ENCODE measurements around the gene NOS3. TPM values are rescaled to one million over a fixed set of nuclear protein-coding genes. Genes with fewer than 3 reads are reported as not detected.

Gene NOS3
- total and polyA plus RNA-seq, 2 of the 13 experiments (the other 11 are each of a cell fraction or from before 2014, with no cell fraction given) = 3.7 to 7.5 TPM

DNA sequence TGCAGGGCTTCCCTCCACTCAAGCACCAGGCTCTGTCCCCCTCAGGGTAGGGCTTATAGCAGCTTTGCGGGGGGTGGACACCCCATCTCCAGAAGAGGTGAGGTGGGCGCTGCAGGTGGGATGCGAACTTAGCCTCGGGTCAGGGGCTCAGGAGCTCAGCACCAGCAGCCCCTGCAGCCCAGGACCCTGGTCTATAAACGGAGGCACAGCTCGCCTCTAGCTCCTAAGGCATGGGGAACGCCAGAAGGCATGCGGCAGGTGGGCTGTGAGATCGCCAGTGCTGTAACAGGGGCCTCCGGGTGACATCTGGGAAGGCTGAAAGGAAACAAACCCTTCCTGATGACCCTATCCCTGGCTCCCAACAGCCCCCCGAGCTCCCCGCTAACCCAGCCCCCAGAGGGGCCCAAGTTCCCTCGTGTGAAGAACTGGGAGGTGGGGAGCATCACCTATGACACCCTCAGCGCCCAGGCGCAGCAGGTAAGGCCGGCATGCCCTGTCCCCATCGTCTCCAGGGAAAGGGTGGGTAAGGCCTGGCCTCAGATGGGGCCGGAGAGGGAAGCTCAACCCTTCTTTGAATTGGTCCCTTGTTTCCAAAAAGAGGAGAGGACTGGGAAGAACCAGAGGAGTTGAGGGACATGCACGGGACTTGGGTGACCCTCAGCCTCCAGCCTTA lies 4.2 kb downstream of the NOS3 start:
- WGBS (ENCODE audit: low lambda C conversion rate) = 38% methylated on average over 6 of the region's 19 CpGs

More for the DNA sequence above, 4.2 kb downstream of the NOS3 start:
- POLR2A ChIA-PET = interaction anchor here (2.0 kb wide), 1 partner anchor 10 kb away, joined by 4 read pairs; no protein-coding TSS in a partner anchor
- FAIRE-seq (no peak), DNase-seq (ENCODE audit: low spot score) (no peak), ATAC-seq (no peak; the same call in 2 of the 3 replicates)
- CTCF ChIA-PET (ENCODE audit: low intra/inter-chr PET ratio, low total read pairs) = no interaction called here
- Histone ChIP-seq H3K36me3 (replicated peaks in 1 of 2; ENCODE audit: control insufficient read depth in 1 of 2, insufficient read depth in 2 of 2, low read length in 2 of 2) (no peaks in the 10 kb centered on the region), H3K4me1 (ENCODE audit: insufficient read depth, low read length) (peaks cover 11% of the 10 kb centered on the region; the same call in 1 of the 2 replicates), H3K4me3 (replicated peaks in 1 of 3; ENCODE audit: insufficient read depth in 1 of 3, low read depth in 2 of 3, low read length in 3 of 3) (0 out of 6 replicates have a peak overlapping the region, but pooled peaks of 1 of the 3 experiments have one; percentile 43), H3K9me3 (ENCODE audit: low read length) (no peaks in the 10 kb centered on the region), H3K79me2 (ENCODE audit: insufficient read depth, low read length) (no peaks in the 10 kb centered on the region), H3K27ac (ENCODE audit: extremely low read length, insufficient read depth, low read length) (no peak overlapping the region), H3K9ac (ENCODE audit: insufficient read depth, low read depth, low read length) (no peak overlapping the region), H3K4me2 (ENCODE audit: low read depth, low read length) (peak overlapping the region; percentile 39; the same call in 1 of the 2 replicates), H4K20me1 (ENCODE audit: insufficient read depth, low read length) (no peaks in the 10 kb centered on the region), H3K27me3 (ENCODE audit: control insufficient read depth in 1 of 2, insufficient read depth in 2 of 2, low read length in 2 of 2) (peaks cover 4 to 28% of the 10 kb centered on the region in 2 experiments; a peak in 4 of 5 replicates), H2AFZ (ENCODE audit: low read length) (no peak overlapping the region)
- in situ Hi-C loops (cut with HindIII; ENCODE audit: extremely low pct_ligation_motif_present, low pct_unique_long_range_greater_than_20kb) = no loop called here
- intact Hi-C loops (cut with micrococcal nuclease; ENCODE audit: unreplicated experiment) = no loop called here
- TF ChIP-seq ZNF687 (CRISPR knock-in tag; IDR thresholded peaks at IDR 0.05) = peak; percentile 44; the same call in 1 of the 2 replicates
- no peak for TF ChIP-seq ZBTB8A (CRISPR knock-in tag; IDR thresholded peaks at IDR 0.05; ENCODE audit: borderline replicate concordance, low read depth)
- TF ChIP-seq ZNF143 (CRISPR knock-in tag; IDR thresholded peaks at IDR 0.05) = 0 out of 2 replicates have a peak, but pooled peaks have one; percentile 11
- TF ChIP-seq ZNF24 (IDR thresholded peaks at IDR 0.05) = no peak
- TF ChIP-seq MAFG (CRISPR knock-in tag; IDR thresholded peaks at IDR 0.05) = no peak
- BruUV-seq (replicated peaks) = no TSS peak
